ENCODE results near the gene MAPT.

MAPT gene

GRCh38 chr17:45847747-45848146 lies 46.6 kb upstream of the MAPT start:
- TF ChIP-seq CTCF (IDR thresholded peaks at IDR 0.05; ENCODE audit: low read depth, low read length): no peak
- no peak for DNase-seq (ENCODE audit: extremely low read depth, low read depth)

- no peak for DNase-seq (ENCODE audit: extremely low read depth, low read depth)
- TF ChIP-seq CTCF (IDR thresholded peaks at IDR 0.05; ENCODE audit: low read depth, low read length): no peak
These were observed 45.9 kb upstream of the MAPT start for GRCh38 chr17:45848405-45848804.

GRCh38 chr17:45848868-45849535 lies 45.4 kb upstream of the MAPT start:
- DNase-seq (ENCODE audit: extremely low read depth, low read depth): no peak
- no peak for TF ChIP-seq CTCF (IDR thresholded peaks at IDR 0.05; ENCODE audit: low read depth, low read length)

GRCh38 chr17:45849536-45849990 lies 44.8 kb upstream of the MAPT start:
- no peak for TF ChIP-seq CTCF (IDR thresholded peaks at IDR 0.05; ENCODE audit: low read depth, low read length)
- no peak for DNase-seq (ENCODE audit: extremely low read depth, low read depth)

- TF ChIP-seq CTCF (IDR thresholded peaks at IDR 0.05; ENCODE audit: low read depth, low read length): no peak
- no peak for DNase-seq (ENCODE audit: extremely low read depth, low read depth)
These were observed 44.3 kb upstream of the MAPT start for GRCh38 chr17:45850011-45850410.

GRCh38 chr17:45850468-45850867 lies 43.9 kb upstream of the MAPT start:
- no peak for DNase-seq (ENCODE audit: extremely low read depth, low read depth)
- no peak for TF ChIP-seq CTCF (IDR thresholded peaks at IDR 0.05; ENCODE audit: low read depth, low read length)

GRCh38 chr17:45851022-45851421 lies 43.3 kb upstream of the MAPT start:
- no peak for TF ChIP-seq CTCF (IDR thresholded peaks at IDR 0.05; ENCODE audit: low read depth, low read length)
- DNase-seq (ENCODE audit: extremely low read depth, low read depth): no peak
